Activated naive CD8-positive, alpha-beta T cell treated with anti-CD3 and anti-CD28 coated beads, Interleukin-2, amount 50 U/mL, for 24 hours (primary cell): ENCODE results near the gene TP73.
"Not testable (repeated sequence)": the region's sequence is repeated elsewhere in the genome, so short reads cannot be mapped to it uniquely, and the experiment has no call there.

Experiments used
- ATAC-seq: fragments of 150-1000 bp; cut with Tn5 transposase; one replicate; pipeline ENCODE4 v1.10.0; 2021
- DNase-seq: peaks from one replicate; pipeline ENCODE4 v3.0.0; 2021
- H3K27ac Mint-ChIP-seq: one replicate; pipeline ENCODE4 v1.8.0; 2021; ENCODE audit warnings: mild to moderate bottlenecking, mixed read lengths
- H3K27me3 Mint-ChIP-seq: one replicate; pipeline ENCODE4 v1.8.0; 2021; ENCODE audit warnings: mixed read lengths
- H3K36me3 Mint-ChIP-seq: one replicate; pipeline ENCODE4 v1.8.0; 2021; ENCODE audit warnings: low read depth, mixed read lengths
- H3K4me1 Mint-ChIP-seq: one replicate; pipeline ENCODE4 v1.8.0; 2021; ENCODE audit warnings: mixed read lengths
- H3K4me3 Mint-ChIP-seq: one replicate; pipeline ENCODE4 v1.8.0; 2021; ENCODE audit warnings: mild to moderate bottlenecking, moderate library complexity, mixed read lengths
- H3K9me3 Mint-ChIP-seq: one replicate; pipeline ENCODE4 v1.8.0; 2021; ENCODE audit warnings: mixed read lengths

The TP73 gene

DNA sequence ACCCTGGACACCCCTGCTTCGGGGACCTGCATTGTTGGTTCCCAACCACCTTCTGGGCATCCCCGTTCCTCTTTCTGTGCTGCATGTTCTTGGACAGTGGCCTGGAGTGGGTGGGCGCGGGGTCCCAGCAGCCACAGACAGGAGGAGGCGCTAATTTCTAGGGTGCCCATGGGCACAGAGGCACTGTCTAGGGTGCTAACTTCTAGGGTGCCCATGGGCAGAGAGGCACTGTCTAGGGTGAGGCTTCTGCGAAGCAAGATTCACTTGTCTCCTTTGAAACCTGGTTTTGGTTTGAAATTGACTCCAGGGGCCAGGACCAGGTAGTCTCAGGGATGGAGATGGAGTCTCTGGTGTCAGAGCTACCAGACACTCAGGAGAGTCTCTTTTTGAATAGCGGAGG, 40.2 kb upstream of the TP73 start:
- DNase-seq (no peak), ATAC-seq (no peak)
- Mint-ChIP-seq H3K36me3 (no peaks in the 10 kb centered on the region), H3K27me3 (peaks cover 13% of the 10 kb centered on the region), H3K9me3 (no peaks in the 10 kb centered on the region), H3K27ac (no peak overlapping the region), H3K4me1 (peaks cover 4% of the 10 kb centered on the region), H3K4me3 (peak overlapping the region; percentile 50)

- no peak overlapping the region for H3K27ac Mint-ChIP-seq
- H3K4me3 Mint-ChIP-seq = no peak overlapping the region
- ATAC-seq = no peak
Measured at GRCh38 chr1:3614755-3615742, 37.3 kb upstream of the TP73 start.

DNA sequence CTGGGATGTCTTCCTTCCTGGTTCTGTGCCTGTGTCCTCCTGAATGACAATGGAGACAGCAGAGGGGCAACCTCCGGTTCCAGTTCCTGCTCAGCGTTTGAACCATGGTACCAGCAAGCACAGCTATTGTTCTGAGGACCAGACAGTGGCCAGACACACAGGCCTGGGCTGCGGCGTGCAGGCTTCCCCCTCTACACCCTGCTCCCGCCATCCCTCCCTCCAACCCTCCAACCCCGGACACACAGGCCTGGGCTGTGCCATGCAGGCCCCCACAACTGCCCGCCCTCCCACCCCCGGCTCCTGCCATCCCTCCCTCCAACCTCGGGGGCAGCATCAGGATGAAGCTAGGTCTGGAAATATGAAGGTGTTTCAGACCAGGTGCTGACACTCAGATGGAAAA, 35.5 kb upstream of the TP73 start:
- Mint-ChIP-seq H3K4me1 (peaks cover 10% of the 10 kb centered on the region), H3K4me3 (no peak overlapping the region), H3K27me3 (peaks cover 4% of the 10 kb centered on the region), H3K9me3 (no peaks in the 10 kb centered on the region), H3K36me3 (no peaks in the 10 kb centered on the region), H3K27ac (no peak overlapping the region)
- ATAC-seq (no peak), DNase-seq (no peak)

More at GRCh38 chr1:3614755-3615742, 37.3 kb upstream of the TP73 start:
- Mint-ChIP-seq H3K36me3 (no peaks in the 10 kb centered on the region), H3K27me3 (peaks cover 10% of the 10 kb centered on the region), H3K9me3 (no peaks in the 10 kb centered on the region), H3K4me1 (peaks cover 13% of the 10 kb centered on the region)
- DNase-seq = peak; percentile 36

DNA sequence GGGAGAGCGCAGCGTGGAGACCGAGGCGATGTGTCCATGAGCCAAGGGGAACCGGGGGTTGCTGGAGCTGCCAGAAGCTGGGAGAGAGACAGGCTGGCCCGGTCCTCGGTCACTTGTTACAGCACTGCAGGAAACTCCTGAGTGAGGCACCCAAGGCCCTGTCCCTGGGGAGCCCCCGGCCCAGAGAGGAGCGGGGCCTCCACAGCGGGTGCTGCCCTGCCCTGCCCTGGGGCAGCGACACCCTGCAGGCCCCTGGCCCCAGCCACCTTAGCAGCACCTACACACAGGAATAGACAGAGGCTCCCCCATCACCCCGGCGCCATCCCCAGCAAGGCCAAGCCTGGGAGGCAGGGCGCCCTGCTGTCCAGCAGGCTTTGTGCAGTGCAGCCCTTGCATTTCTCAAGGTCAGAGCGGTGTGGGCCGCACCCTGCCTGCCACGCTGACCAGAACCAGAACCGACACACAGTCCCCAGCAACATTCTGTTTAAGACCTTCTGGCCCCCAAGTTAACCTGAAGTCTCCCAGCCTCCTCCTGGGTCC, 34.4 kb upstream of the TP73 start:
- Mint-ChIP-seq H3K27me3 (no peaks in the 10 kb centered on the region), H3K9me3 (no peaks in the 10 kb centered on the region), H3K4me3 (no peak overlapping the region), H3K36me3 (no peaks in the 10 kb centered on the region), H3K4me1 (peaks cover 11% of the 10 kb centered on the region), H3K27ac (no peak overlapping the region)
- ATAC-seq (no peak), DNase-seq (no peak)

DNA sequence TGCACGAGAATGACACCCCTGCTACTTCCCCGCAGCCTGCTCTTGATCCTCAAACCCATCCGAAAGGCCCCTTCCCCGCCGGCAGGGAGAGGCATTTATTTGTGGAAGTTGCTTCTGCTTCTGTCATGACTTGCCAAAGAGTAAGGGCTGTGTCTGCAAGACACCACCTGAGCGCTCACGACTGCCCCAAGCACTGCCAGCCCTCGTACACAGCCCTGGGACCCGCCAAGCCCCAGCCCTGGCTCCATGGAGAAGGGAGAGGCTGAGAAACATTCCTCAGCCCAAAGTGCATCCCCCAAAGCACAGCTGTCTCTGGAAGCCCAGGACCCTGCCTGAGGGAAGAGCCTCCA, 33.8 kb upstream of the TP73 start:
- ATAC-seq (no peak), DNase-seq (no peak)
- Mint-ChIP-seq H3K4me3 (no peak overlapping the region), H3K9me3 (no peaks in the 10 kb centered on the region), H3K27ac (no peak overlapping the region), H3K27me3 (no peaks in the 10 kb centered on the region), H3K4me1 (peaks cover 16% of the 10 kb centered on the region), H3K36me3 (no peaks in the 10 kb centered on the region)

- Mint-ChIP-seq H3K36me3 (no peaks in the 10 kb centered on the region), H3K9me3 (no peaks in the 10 kb centered on the region), H3K27ac (peak overlapping the region; percentile 75), H3K27me3 (no peaks in the 10 kb centered on the region), H3K4me1 (peaks cover 21% of the 10 kb centered on the region), H3K4me3 (peak overlapping the region; percentile 75)
- DNase-seq (peak; percentile 76), ATAC-seq (peak; percentile 69)
Measured at GRCh38 chr1:3618881-3619671, 33.2 kb upstream of the TP73 start.

DNA sequence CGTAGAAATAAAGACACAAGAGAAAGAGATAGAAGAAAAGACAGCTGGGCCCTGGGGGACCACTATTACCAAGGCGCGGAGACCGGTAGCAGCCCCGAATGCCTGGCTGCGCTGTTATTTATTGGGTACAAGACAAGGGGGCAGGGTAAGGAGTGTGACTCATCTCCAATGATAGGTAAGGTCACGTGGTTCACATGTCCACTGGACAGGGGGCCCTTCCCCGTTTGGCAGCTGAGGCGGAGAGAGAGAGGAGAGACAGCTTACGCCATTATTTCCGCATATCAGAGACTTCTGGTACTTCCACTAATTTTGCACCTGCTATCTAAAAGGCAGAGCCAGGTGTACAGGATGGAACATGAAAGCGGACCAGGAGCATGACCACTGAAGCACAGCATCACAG, 31.6 kb upstream of the TP73 start:
- no peak for ATAC-seq
- Mint-ChIP-seq H3K27me3 (no peaks in the 10 kb centered on the region), H3K4me1 (peaks cover 30% of the 10 kb centered on the region), H3K9me3 (no peaks in the 10 kb centered on the region), H3K4me3 (peak overlapping the region; percentile 75), H3K27ac (no peak overlapping the region), H3K36me3 (no peaks in the 10 kb centered on the region)
- no peak for DNase-seq

GRCh38 chr1:3621151-3621671, 31.1 kb upstream of the TP73 start:
- Mint-ChIP-seq H3K4me3 (peak overlapping the region; percentile 75), H3K4me1 (peaks cover 35% of the 10 kb centered on the region)
- peak; percentile 27 for DNase-seq
- ATAC-seq, H3K36me3 Mint-ChIP-seq, H3K27me3 Mint-ChIP-seq, H3K27ac Mint-ChIP-seq, H3K9me3 Mint-ChIP-seq: not testable (repeated sequence)

DNA sequence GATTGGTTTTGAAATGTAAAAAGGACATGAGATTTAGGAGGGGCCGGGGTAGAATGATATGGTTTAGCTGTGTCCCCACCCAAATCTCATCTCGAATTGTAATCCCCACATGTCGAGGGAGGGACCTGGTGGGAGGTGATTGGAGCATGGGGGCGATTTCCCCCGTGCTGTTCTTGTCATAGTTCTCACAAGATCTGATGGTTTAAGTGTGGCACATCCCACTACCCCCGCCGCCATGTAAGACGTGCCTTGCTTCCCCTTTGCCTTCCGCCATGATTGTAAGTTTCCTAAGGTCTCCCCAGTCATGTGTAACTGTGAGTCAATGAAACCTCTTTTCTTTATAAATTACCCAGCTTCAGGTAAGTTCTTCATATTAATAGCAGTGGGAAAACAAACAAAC, 30.2 kb upstream of the TP73 start:
- ATAC-seq, DNase-seq, H3K36me3 Mint-ChIP-seq, H3K27me3 Mint-ChIP-seq, H3K27ac Mint-ChIP-seq, H3K4me3 Mint-ChIP-seq, H3K9me3 Mint-ChIP-seq: not testable (repeated sequence)
- peaks cover 35% of the 10 kb centered on the region for H3K4me1 Mint-ChIP-seq

DNA sequence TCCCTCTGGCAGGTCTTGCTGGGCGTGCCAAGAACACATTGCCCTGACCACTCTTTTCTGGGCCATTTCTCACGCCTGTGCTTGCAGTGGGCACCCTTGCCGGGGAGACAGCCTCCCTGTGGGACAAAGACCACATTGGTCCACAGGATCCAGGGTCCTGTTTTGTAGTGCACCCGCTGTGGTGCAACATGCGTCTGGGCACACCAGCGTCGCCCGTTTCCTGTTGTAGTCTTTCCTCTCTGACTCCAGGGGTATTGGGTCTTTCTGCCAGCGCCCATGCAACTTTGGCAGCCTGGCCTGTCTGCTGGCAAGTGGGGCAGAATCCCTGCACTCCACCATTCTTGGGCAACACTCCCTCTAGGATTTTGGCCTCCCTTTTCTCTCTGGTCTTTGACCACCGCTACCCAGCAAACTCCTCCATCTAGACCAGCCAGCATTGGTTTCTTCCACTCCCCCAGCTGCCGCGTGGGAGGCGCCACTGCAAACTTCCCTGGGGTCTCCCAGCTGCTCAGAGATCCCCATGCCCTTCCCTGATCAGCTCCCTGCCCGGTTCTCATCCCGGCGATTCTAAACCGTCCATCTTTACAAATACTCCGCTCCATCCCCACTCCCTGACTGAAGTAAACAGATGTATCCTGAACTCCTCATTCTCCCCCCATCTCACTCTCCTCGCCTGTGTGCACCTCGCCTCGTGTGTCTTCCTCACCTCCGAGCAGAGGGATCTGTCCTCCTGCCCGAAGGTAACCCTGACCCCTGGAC, 28.7 kb upstream of the TP73 start:
- Mint-ChIP-seq H3K27me3 (no peaks in the 10 kb centered on the region), H3K4me1 (peaks cover 35% of the 10 kb centered on the region), H3K27ac (no peak overlapping the region), H3K9me3 (no peaks in the 10 kb centered on the region), H3K36me3 (no peaks in the 10 kb centered on the region), H3K4me3 (peak overlapping the region; percentile 89)
- no peak for ATAC-seq
- DNase-seq = no peak

DNA sequence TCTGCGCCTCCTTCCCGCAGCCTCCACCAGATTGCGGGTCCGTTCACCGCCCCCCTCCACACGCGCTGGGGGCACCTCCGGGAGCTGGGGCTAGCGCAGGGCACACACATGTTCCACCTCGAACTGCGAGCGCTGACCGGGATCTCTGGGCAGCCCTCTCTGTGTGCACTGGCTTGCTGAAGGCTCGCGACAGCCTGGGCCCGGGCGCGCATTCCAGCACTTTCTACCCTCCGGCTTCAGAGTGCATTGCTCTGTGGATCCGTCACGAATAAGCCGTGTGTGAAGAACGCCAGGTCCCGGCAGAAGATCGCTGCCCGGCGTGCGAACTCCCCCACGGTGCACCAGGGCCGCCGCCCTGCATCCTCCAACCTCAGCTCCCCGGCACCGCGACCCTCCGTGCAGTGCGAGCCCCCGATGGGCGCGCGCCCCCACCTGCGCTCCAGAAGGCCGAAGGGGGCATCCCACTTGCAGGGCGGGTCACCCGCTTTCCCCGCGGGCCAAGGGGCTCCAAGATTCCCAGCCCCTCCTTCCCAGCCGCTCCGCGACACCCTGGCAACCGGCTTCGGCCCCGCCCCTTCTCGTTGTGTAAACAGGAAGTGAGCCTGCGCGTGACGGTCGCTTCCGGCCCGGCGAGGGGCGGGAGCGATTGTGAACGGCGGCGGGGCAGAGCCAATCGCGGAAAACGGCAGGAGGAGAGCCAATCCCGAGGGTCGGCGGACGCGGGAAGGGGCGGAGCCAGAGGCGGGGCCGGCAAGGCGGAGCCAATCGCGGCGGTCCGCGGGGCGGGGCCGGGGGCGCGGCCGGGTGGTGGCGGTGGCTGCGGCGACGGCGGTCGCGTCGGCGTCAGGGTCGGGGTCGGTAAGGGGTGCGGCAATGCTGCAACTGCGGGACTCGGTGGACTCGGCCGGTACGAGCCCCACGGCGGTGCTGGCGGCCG, 27.8 kb upstream of the TP73 start, which contains the start of gene TPRG1L:
TPRG1L (plus strand) TSS at position 816 of the 937 bp plus-strand sequence; CDS start at position 874, 58 bp downstream.
- Mint-ChIP-seq H3K27ac (peak within 1 kb of the TSS; percentile 89), H3K9me3 (no peaks in the 10 kb centered on the region), H3K4me1 (peaks cover 30% of the 10 kb centered on the region), H3K4me3 (peak within 1 kb of the TSS; percentile 89), H3K36me3 (peaks cover 2% of the 10 kb centered on the region), H3K27me3 (no peaks in the 10 kb centered on the region)
- peak; percentile 93 for ATAC-seq
- peak; percentile 98 for DNase-seq

GRCh38 chr1:3625151-3625907, 27.0 kb upstream of the TP73 start:
- Mint-ChIP-seq H3K27ac (no peak overlapping the region), H3K9me3 (no peaks in the 10 kb centered on the region), H3K36me3 (peaks cover 2% of the 10 kb centered on the region), H3K4me1 (peaks cover 27% of the 10 kb centered on the region), H3K27me3 (no peaks in the 10 kb centered on the region), H3K4me3 (peak overlapping the region; percentile 89)
- ATAC-seq = peak; percentile 22
- DNase-seq = peak; percentile 25
